OCI-LY1 (cell line): Measurements from ENCODE around the gene NUFIP1.

Source experiments
- EZH2 ChIP-seq: fragments of 200-600 bp; sonication (generic), shearing (Covaris generic); IDR thresholded peaks from 2 replicates; pipeline ENCODE4 v1.8.0; 2017; ENCODE audit warnings: borderline replicate concordance, mixed run types, mild to moderate bottlenecking, antibody characterized with exemption, low read length, moderate library complexity, mixed read lengths
- TF ChIP-seq, protein P1 (sequence below): fragments of 200-600 bp; sonication (generic), shearing (Covaris generic); IDR thresholded peaks from 2 replicates; pipeline ENCODE4 v1.5.1; 2017; ENCODE audit warnings: mild to moderate bottlenecking, antibody characterized with exemption, low read length, moderate library complexity, mixed read lengths

DNA sequence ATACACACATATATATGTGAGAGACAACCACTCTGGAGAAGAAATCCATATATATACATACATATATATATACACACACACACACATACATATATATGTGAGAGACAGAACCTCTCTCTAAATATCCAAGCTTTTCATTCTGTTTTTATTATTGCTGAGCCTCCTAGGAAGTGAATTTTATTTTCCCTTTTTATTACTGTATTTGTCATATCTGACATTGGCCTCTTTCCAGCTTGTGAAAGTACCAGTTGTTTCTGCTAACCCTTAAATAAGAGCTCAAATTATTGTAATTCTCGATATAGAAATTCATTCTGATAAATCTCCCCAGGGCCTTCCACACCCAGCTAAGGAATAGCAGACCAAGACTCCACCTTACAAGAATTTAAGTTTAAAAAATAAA is 81.0 kb downstream of the NUFIP1 start:
- TF ChIP-seq, protein P1, sequence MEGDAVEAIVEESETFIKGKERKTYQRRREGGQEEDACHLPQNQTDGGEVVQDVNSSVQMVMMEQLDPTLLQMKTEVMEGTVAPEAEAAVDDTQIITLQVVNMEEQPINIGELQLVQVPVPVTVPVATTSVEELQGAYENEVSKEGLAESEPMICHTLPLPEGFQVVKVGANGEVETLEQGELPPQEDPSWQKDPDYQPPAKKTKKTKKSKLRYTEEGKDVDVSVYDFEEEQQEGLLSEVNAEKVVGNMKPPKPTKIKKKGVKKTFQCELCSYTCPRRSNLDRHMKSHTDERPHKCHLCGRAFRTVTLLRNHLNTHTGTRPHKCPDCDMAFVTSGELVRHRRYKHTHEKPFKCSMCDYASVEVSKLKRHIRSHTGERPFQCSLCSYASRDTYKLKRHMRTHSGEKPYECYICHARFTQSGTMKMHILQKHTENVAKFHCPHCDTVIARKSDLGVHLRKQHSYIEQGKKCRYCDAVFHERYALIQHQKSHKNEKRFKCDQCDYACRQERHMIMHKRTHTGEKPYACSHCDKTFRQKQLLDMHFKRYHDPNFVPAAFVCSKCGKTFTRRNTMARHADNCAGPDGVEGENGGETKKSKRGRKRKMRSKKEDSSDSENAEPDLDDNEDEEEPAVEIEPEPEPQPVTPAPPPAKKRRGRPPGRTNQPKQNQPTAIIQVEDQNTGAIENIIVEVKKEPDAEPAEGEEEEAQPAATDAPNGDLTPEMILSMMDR, result no peak
- no peak for TF ChIP-seq EZH2
